ENCODE results near the gene EGFR.

DNA sequence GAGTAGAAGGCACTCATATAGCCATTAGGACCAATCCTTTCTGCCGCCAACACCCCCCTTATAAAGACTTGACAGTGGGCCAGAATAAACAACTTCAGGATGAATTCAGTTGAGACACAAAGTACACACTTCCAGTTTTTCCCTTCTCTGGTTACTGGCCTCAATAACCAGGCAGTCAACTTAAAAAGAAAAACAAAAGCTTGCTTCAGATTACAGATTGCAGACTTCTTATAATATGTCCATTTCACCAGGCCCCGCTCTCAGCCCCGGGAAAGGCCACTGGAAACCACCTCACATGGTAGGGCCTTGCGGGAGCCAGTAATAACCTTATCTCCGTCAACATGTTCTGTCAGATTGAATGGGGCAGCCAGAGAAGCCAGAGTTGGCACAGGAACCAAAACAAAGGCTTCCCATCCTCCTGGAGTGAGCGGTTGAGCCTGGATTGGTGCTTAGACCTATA lies 108.8 kb downstream of the EGFR start:
- TF ChIP-seq KDM1A (IDR thresholded peaks at IDR 0.05; ENCODE audit: low read depth) (no peak), SREBF2 (IDR thresholded peaks at IDR 0.05) (no peak), MAFK (IDR thresholded peaks at IDR 0.05; ENCODE audit: partially characterized antibody) (no peak), POLR2A (IDR thresholded peaks at IDR 0.05; ENCODE audit: low read length) (no peak), CEBPB (IDR thresholded peaks at IDR 0.05) (no peak)
- TF ChIP-seq, protein P1, sequence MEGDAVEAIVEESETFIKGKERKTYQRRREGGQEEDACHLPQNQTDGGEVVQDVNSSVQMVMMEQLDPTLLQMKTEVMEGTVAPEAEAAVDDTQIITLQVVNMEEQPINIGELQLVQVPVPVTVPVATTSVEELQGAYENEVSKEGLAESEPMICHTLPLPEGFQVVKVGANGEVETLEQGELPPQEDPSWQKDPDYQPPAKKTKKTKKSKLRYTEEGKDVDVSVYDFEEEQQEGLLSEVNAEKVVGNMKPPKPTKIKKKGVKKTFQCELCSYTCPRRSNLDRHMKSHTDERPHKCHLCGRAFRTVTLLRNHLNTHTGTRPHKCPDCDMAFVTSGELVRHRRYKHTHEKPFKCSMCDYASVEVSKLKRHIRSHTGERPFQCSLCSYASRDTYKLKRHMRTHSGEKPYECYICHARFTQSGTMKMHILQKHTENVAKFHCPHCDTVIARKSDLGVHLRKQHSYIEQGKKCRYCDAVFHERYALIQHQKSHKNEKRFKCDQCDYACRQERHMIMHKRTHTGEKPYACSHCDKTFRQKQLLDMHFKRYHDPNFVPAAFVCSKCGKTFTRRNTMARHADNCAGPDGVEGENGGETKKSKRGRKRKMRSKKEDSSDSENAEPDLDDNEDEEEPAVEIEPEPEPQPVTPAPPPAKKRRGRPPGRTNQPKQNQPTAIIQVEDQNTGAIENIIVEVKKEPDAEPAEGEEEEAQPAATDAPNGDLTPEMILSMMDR (IDR thresholded peaks at IDR 0.05): no peak
- TF ChIP-seq, protein P2, sequence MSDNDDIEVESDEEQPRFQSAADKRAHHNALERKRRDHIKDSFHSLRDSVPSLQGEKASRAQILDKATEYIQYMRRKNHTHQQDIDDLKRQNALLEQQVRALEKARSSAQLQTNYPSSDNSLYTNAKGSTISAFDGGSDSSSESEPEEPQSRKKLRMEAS (IDR thresholded peaks at IDR 0.05): no peak
- TF ChIP-seq, protein P3, sequence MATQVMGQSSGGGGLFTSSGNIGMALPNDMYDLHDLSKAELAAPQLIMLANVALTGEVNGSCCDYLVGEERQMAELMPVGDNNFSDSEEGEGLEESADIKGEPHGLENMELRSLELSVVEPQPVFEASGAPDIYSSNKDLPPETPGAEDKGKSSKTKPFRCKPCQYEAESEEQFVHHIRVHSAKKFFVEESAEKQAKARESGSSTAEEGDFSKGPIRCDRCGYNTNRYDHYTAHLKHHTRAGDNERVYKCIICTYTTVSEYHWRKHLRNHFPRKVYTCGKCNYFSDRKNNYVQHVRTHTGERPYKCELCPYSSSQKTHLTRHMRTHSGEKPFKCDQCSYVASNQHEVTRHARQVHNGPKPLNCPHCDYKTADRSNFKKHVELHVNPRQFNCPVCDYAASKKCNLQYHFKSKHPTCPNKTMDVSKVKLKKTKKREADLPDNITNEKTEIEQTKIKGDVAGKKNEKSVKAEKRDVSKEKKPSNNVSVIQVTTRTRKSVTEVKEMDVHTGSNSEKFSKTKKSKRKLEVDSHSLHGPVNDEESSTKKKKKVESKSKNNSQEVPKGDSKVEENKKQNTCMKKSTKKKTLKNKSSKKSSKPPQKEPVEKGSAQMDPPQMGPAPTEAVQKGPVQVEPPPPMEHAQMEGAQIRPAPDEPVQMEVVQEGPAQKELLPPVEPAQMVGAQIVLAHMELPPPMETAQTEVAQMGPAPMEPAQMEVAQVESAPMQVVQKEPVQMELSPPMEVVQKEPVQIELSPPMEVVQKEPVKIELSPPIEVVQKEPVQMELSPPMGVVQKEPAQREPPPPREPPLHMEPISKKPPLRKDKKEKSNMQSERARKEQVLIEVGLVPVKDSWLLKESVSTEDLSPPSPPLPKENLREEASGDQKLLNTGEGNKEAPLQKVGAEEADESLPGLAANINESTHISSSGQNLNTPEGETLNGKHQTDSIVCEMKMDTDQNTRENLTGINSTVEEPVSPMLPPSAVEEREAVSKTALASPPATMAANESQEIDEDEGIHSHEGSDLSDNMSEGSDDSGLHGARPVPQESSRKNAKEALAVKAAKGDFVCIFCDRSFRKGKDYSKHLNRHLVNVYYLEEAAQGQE (IDR thresholded peaks at IDR 0.05): no peak
- TF ChIP-seq, protein P4, sequence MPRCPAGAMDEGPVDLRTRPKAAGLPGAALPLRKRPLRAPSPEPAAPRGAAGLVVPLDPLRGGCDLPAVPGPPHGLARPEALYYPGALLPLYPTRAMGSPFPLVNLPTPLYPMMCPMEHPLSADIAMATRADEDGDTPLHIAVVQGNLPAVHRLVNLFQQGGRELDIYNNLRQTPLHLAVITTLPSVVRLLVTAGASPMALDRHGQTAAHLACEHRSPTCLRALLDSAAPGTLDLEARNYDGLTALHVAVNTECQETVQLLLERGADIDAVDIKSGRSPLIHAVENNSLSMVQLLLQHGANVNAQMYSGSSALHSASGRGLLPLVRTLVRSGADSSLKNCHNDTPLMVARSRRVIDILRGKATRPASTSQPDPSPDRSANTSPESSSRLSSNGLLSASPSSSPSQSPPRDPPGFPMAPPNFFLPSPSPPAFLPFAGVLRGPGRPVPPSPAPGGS (IDR thresholded peaks at IDR 0.05): no peak

Measured in A549 (cell line).